Activated naive CD8-positive, alpha-beta T cell treated with anti-CD3 and anti-CD28 coated beads for 36 hours (primary cell): ENCODE results near the gene STX12. TPM values are rescaled to one million over a fixed set of nuclear protein-coding genes. Genes with fewer than 3 reads are reported as not detected.
A peak's percentile ranks its signal among the peaks of the same experiment; 100 is the strongest.
"Not testable (repeated sequence)": the region's sequence is repeated elsewhere in the genome, so short reads cannot be mapped to it uniquely, and the experiment has no call there.

Experiments used
- DNase-seq: peaks from one replicate; pipeline ENCODE4 v3.0.0; 2021
- H3K27ac Mint-ChIP-seq: one replicate; pipeline ENCODE4 v1.8.0; 2022; ENCODE audit warnings: mild to moderate bottlenecking, moderate library complexity, mixed read lengths
- H3K27me3 Mint-ChIP-seq: one replicate; pipeline ENCODE4 v1.8.0; 2022; ENCODE audit warnings: mild to moderate bottlenecking, mixed read lengths
- H3K36me3 Mint-ChIP-seq: one replicate; pipeline ENCODE4 v1.8.0; 2021; ENCODE audit warnings: mild to moderate bottlenecking, mixed read lengths
- H3K4me1 Mint-ChIP-seq: one replicate; pipeline ENCODE4 v1.8.0; 2021; ENCODE audit warnings: mixed read lengths
- H3K4me3 Mint-ChIP-seq: one replicate; pipeline ENCODE4 v1.8.0; 2022; ENCODE audit warnings: mild to moderate bottlenecking, moderate library complexity, mixed read lengths
- H3K9me3 Mint-ChIP-seq: one replicate; pipeline ENCODE4 v1.8.0; 2022; ENCODE audit warnings: mixed read lengths
- total RNA-seq, 2 experiments: library from RNA; stranded (reverse); gene quantifications; one replicate each; pipeline ENCODE4 v1.2.3, GENCODE V29; 2021

Gene STX12
- total RNA-seq, 2 experiments from 2014 or later = 20.0 to 21.1 TPM

DNA sequence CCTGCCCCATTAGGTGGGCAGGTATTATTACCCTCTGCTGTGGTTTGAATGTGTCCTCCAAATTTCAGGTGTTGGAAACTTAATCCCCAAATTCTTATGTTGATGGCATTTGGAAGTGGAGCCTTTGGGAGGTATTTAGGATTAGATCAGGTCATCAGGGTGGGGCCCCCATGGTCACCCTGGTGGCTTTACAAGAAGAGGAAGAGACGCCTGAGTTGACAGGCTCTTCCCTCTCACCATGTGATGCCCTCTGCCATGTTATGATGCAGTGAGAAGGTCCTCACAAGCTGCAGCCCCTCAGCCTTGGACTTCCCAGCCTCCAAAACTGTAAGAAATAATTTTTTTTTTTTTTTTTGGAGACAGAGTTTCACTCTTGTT lies 90.5 kb downstream of the STX12 start:
- H3K36me3 Mint-ChIP-seq = no peaks in the 10 kb centered on the region
- H3K4me1 Mint-ChIP-seq = peaks cover 24% of the 10 kb centered on the region
- H3K4me3 Mint-ChIP-seq = no peak overlapping the region
- H3K9me3 Mint-ChIP-seq = no peaks in the 10 kb centered on the region
- no peak overlapping the region for H3K27ac Mint-ChIP-seq
- H3K27me3 Mint-ChIP-seq = no peaks in the 10 kb centered on the region
- no peak for DNase-seq

DNA sequence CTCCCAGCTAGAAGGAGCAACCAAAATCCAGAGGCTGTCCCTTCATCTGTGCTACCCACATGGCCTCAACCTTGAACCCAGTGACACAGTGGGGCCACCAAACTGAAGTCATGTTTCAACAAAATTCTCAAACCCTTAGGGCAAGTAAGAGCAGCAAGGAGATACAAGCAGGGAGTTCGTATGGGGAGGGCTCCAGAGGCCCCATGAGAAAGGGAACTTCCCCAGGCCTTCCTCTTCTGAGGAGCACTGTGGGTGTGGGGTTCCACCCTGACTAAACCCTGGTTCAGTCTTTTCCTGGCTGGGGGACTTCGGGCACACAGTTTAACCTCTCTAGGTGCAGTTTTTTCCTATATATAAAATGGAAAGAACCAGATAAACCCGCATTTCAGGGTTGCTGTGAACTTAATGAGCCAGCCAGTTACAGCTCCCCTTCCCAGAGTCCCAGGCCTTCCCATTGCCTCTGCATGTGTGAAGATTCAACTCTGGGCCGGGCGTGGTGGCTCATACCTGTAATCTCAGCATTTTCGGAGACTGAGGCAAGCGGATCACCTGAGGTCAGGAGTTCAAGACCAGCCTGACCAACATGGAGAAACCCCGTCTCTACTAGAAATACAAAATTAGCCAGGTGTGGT lies 91.4 kb downstream of the STX12 start:
- H3K36me3 Mint-ChIP-seq = no peaks in the 10 kb centered on the region
- H3K27ac Mint-ChIP-seq = peak overlapping the region; percentile 94
- no peak overlapping the region for H3K4me3 Mint-ChIP-seq
- DNase-seq = no peak
- peaks cover 31% of the 10 kb centered on the region for H3K4me1 Mint-ChIP-seq
- H3K27me3 Mint-ChIP-seq = no peaks in the 10 kb centered on the region
- no peaks in the 10 kb centered on the region for H3K9me3 Mint-ChIP-seq

DNA sequence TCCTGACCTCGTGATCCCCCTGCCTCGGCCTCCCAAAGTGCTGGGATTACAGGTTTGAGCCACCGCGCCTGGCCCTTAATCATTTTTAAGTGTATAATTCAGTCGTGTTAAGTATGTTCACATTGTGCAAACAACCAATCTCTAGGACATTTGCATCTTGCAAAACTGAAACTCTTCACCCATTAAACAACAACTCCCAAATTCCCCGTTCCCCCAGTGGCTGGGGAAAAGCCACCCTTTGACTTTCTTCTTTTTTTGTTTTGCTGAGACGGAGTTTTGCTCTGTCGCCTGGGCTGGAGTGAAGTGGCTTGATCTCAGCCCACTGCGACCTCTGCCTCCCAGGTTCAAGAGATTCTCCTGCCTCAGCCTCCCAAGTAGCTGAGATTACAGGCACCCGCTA lies 92.8 kb downstream of the STX12 start:
- H3K4me1 Mint-ChIP-seq = peaks cover 36% of the 10 kb centered on the region
- H3K9me3 Mint-ChIP-seq = no peaks in the 10 kb centered on the region
- no peaks in the 10 kb centered on the region for H3K27me3 Mint-ChIP-seq
- no peaks in the 10 kb centered on the region for H3K36me3 Mint-ChIP-seq
- H3K4me3 Mint-ChIP-seq = no peak overlapping the region
- H3K27ac Mint-ChIP-seq = no peak overlapping the region
- DNase-seq = no peak

- no peaks in the 10 kb centered on the region for H3K9me3 Mint-ChIP-seq
- H3K27ac Mint-ChIP-seq = peak overlapping the region; percentile 91
- no peaks in the 10 kb centered on the region for H3K27me3 Mint-ChIP-seq
- H3K4me3 Mint-ChIP-seq = peak overlapping the region; percentile 66
- peaks cover 32% of the 10 kb centered on the region for H3K4me1 Mint-ChIP-seq
- no peak for DNase-seq
- no peaks in the 10 kb centered on the region for H3K36me3 Mint-ChIP-seq
These were observed 95.5 kb downstream of the STX12 start for GRCh38 chr1:27868556-27868931.

DNA sequence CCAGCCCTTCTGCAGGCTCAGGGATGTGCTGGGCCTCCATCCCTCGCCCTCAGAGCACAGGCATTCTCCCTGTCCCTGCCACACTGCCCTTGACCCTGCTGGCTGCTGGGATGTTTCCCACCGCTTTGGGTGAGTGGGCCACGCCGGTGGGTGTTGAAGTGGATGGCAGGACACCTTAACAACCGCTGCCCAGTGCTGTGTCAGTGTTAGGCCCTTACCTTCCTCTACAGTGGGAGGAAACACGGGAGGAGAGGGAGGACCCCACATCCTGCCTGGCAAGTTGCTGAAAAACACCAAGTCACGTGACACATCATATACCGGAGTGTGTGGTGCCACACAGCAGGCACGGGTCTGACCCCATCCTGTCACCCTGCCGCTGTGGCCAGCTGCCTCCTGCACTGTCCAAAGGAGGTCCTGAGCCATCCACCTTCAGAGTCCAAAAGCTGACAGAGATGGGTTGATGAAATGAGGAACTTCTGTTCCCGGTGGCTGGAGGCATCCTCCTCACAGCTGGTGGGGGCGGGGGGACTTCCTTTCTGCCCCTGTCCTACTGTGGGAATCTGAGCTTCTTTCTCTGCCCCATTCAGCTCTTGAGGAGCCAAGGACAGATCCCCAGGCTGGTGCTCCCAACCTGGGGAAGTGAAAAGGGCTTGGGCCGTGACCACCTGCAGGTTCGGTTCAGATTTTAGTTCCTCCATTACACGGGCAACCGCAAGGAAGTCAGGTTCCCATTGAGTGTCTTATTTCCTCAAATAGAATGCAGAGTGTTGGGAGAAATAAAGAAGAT lies 96.1 kb downstream of the STX12 start:
- DNase-seq = peak; percentile 50
- Mint-ChIP-seq H3K27ac (peak overlapping the region; percentile 91), H3K4me1 (peaks cover 31% of the 10 kb centered on the region), H3K4me3 (peak overlapping the region; percentile 66), H3K9me3 (no peaks in the 10 kb centered on the region), H3K27me3 (no peaks in the 10 kb centered on the region), H3K36me3 (no peaks in the 10 kb centered on the region)

GRCh38 chr1:27869719-27870085 lies 96.7 kb downstream of the STX12 start:
- H3K27me3 Mint-ChIP-seq = no peaks in the 10 kb centered on the region
- H3K4me3 Mint-ChIP-seq = peak overlapping the region; percentile 66
- H3K4me1 Mint-ChIP-seq = peaks cover 25% of the 10 kb centered on the region
- no peak for DNase-seq
- no peaks in the 10 kb centered on the region for H3K36me3 Mint-ChIP-seq
- no peaks in the 10 kb centered on the region for H3K9me3 Mint-ChIP-seq
- H3K27ac Mint-ChIP-seq = peak overlapping the region; percentile 91

DNA sequence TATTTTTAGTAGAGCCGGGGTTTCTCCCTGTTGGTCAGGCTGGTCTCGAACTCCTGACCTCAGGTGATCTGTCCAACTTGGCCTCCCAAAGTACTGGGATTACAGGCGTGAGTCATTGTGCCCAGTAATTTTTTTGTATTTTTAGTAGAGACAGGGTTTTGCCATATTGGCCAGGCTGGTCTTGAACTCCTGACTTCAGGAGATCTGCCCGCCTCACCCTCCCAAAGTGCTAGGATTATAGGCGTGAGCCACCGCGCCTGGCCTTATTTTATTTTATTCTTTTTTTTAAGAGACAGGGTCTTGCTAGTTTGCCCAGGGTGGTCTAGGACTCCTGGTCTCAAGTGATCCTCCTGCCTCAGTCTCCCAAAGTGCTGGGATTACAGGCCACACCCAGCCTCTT lies 98.1 kb downstream of the STX12 start:
- H3K27ac Mint-ChIP-seq = not testable (repeated sequence)
- peak overlapping the region; percentile 22 for H3K4me3 Mint-ChIP-seq

DNA sequence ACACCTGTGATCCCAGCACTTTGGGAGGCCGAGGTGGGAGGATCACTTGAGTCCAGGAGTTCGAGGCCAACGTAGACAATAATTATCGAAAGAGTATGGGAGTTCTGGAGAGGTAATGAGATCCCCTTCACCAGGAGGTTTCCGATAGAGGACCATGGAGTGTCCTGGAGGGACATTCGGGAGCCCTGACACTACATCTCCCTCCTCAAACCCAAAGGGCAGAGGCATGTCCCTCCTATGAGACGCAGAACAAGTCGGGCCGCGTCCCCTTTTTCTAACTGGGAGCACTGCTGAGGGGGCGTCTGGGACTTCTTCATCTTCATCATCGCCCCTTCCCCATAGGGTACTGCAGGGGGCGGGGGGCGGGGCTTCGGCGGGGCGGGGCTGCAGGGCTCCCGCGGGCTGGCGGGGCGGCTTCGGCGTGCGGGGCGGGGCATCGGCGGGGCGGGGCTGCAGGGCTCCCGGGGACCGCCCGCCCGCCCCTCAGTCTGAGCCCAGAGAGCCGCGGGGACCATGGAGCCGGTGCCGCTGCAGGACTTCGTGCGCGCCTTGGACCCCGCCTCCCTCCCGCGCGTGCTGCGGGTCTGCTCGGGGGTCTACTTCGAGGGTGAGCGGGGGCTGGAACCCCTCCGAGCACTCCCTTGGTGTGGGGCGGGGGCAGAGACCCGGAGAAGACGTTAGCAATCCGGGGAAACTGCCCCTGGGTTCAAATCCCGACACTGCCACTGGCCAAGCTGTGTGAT lies 99.2 kb downstream of the STX12 start, which contains the start of gene THEMIS2:
TSS of gene THEMIS2 (plus strand) at position 486 of the 743 bp plus-strand sequence. CDS start at position 514, 28 bp downstream.
- Mint-ChIP-seq H3K27ac (peak within 1 kb of the TSS; percentile 58), H3K9me3 (no peaks in the 10 kb centered on the region), H3K4me1 (peaks cover 27% of the 10 kb centered on the region), H3K27me3 (no peaks in the 10 kb centered on the region), H3K4me3 (peak within 1 kb of the TSS; percentile 84), H3K36me3 (no peaks in the 10 kb centered on the region)
- peak; percentile 83 for DNase-seq

More for the DNA sequence above, 98.1 kb downstream of the STX12 start:
- H3K4me1 Mint-ChIP-seq = peaks cover 27% of the 10 kb centered on the region
- H3K9me3 Mint-ChIP-seq, H3K27me3 Mint-ChIP-seq, H3K36me3 Mint-ChIP-seq, DNase-seq: not testable (repeated sequence)

DNA sequence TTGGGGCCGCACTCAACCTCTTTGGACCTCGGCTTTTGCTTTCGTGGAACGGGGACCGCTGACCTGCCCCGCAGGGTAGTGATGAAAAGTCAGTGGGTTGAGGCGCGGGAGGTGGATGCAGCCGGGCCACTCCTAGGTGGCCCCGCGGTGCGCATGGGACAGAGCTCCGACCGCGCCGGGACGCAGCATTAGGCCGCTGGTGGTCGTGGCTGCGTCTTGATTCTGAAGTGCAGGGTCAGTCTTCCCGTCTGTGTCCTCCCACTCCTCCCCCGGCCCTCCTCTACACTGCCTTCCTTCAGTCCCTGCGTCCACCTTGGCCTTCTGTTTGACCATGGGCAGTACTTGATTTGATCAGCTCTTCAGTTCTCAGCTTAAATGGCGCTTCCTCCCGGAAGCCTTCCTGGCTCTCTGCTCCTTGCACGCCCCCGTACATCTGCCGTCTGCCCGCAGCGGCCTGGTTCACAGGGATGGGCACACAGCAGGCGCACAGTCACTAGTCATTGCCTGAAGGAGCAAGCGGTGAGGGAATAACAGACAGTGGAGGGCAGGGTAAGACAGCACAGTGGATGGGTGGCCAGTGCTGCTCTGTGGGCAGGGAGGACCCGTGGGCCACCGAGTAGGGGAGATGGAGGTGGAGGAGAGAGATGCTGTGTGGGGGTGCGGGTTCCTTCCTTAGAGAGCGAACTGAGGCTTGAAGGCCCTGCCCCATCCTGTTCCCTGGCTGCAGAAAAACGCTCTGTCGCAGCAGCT lies 100.0 kb downstream of the STX12 start:
- H3K27me3 Mint-ChIP-seq = no peaks in the 10 kb centered on the region
- peaks cover 28% of the 10 kb centered on the region for H3K4me1 Mint-ChIP-seq
- DNase-seq = peak; percentile 56
- H3K9me3 Mint-ChIP-seq = no peaks in the 10 kb centered on the region
- H3K4me3 Mint-ChIP-seq = peak overlapping the region; percentile 84
- peak overlapping the region; percentile 20 for H3K27ac Mint-ChIP-seq
- no peaks in the 10 kb centered on the region for H3K36me3 Mint-ChIP-seq

DNA sequence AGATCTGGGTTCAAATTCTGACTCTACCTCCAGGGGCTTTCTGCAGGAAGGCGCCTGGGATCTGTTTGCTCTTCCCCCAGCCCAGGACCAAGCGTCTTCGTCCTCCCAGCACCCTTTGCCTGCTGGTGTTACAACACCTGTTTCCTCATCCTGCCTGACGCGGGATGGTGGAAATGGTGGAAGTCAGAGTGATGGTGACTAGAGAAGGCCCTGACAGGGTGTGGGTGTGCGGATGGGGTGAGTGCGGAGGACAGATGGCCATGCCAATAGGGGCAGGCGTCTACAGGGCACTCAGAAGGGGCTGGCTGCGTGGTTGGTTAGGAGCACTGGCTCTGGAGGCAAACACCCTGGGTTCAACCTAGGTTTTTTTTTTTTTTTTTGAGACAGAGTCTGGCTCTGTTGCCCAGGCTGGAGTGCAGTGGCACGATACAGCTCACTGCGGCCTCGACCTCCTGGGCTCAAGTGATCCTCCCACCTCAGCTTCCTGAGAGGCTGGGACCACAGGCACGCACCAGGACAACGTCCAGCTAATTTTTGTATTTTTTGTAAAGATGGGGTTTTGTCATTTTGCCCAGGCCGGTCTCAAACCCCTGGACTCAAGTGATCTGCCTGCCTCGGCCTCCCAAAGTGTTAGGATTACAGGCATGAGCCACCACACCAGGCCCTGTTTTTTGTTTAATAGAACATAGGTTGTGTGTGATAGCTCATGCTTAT lies 100.8 kb downstream of the STX12 start:
- H3K4me1 Mint-ChIP-seq = peaks cover 24% of the 10 kb centered on the region
- H3K9me3 Mint-ChIP-seq = no peaks in the 10 kb centered on the region
- no peak for DNase-seq

More for the DNA sequence above, 100.8 kb downstream of the STX12 start:
- H3K4me3 Mint-ChIP-seq = peak overlapping the region; percentile 84
- H3K36me3 Mint-ChIP-seq = no peaks in the 10 kb centered on the region
- H3K27me3 Mint-ChIP-seq = no peaks in the 10 kb centered on the region
- peak overlapping the region; percentile 4 for H3K27ac Mint-ChIP-seq

Other genes with a start within 250 kb of the STX12 start
- 10 to 100 TPM; 10.0 to 12.0 TPM for gene AHDC1, start 169.1 kb upstream of the STX12 start, total RNA-seq
- gene FGR, start 138.0 kb upstream of the STX12 start, total RNA-seq = under 1 TPM; 0.30 to 0.35 TPM
- gene IFI6, start 101.0 kb upstream of the STX12 start, total RNA-seq = 10 to 100 TPM; 57.7 to 64.5 TPM
- 1 to 10 TPM; 8.4 to 9.0 TPM for gene FAM76A, start 47.3 kb upstream of the STX12 start, total RNA-seq
- 10 to 100 TPM; 60.0 to 70.5 TPM for gene PPP1R8, start 57.6 kb downstream of the STX12 start, total RNA-seq
- gene THEMIS2, start 99.3 kb downstream of the STX12 start, total RNA-seq = 10 to 100 TPM; 18.9 to 19.6 TPM
- 100 to 1,000 TPM in 1 of 2 experiments, 10 to 100 TPM in 1; 89.4 to 102 TPM for gene RPA2, start 141.4 kb downstream of the STX12 start, total RNA-seq
- gene SMPDL3B, start 161.8 kb downstream of the STX12 start, total RNA-seq = under 1 TPM; 0.92 to 0.97 TPM
- gene XKR8, start 186.8 kb downstream of the STX12 start, total RNA-seq = 1 to 10 TPM; 4.1 to 4.4 TPM